ENCODE results near the gene BAZ2A. TPM values are rescaled to one million over a fixed set of nuclear protein-coding genes. Genes with fewer than 3 reads are reported as not detected.
A peak's percentile ranks its signal among the peaks of the same experiment; 100 is the strongest.

BAZ2A gene
- total RNA-seq, 2 donors from 2014 or later = 97.8 to 166 TPM

DNA sequence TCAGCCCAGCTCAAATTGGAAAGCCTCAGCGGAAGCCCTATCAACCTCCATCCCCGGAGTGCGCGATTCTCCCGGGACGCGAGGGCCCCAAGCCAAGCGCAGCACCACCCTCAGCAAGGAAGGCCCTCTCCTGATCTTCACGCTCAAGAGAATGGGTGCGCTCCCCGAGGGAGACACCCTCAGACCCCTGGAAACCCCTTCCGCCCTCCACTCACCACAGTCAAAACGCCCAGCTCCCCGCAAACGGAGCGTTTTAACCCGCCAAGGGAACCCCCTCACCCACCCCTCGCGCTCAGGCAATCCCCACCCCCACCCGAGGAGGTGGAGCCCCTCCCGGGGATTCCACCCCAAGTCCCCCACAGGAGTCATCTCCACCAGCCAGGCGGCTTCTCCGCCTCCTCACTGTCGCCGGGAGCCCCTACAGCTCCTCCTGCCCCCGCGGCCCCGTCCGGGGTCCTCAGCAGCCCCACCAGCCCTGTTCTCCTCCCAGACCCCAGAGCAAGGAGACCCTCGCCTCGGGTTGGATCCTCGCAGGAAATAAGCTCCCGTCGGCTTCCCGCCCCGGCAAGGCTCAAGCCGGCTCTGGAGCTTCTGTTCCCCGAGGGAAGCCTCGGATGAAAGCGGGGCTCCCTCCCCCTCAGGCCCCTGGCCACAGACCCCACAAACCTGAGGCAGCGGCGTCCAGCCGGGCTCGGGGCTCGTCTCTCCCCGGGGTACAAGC, 507 bp downstream of the BAZ2A start:
- Mint-ChIP-seq H3K27me3 (no peaks in the 10 kb centered on the region), H3K9me3 (no peaks in the 10 kb centered on the region), H3K4me1 (peaks cover 52% of the 10 kb centered on the region), H3K4me3 (peak overlapping the region; percentile 83), H3K27ac (peak overlapping the region; percentile 77), H3K36me3 (ENCODE audit: low read depth) (peaks cover 70% of the 10 kb centered on the region)
- ATAC-seq (replicated peaks) = peak; percentile 41

DNA sequence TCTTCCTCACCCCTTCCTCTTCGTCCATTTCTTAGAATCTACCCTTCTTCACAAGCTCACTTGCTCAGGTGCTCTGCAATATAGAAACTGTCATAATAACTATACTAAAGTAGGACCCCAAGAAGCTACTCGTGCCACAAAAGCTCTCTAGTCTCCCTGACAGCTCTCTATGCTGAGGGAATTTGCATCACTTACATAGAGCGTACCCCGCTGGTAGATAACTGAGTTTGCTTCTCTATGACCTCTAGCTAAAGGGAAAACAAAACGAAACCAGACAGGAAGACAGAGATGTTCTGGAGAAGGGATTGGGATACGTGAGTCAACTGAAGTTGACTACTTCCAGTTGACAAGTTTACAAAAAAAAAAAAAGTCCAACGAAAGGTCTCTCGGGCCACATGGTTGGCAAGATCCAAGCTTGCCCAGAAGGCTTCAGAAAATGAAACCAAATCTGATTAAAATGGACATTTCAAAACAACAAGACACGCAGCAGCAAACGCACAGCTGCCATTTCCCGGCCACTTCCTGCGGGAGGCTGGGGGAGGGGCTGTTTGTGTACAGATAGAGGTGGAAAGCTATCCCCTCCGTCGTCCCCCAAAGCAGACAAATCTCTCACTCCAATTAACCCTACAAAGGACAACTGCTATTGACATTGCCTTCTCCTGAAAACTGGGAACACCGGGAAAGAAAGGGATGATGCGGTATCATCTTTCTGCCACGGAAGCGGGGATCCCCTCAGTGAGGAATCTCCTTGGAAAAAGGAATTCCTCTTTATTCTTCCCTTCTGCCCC, 1.3 kb downstream of the BAZ2A start:
- peak overlapping the region; percentile 77 for H3K27ac Mint-ChIP-seq
- no peaks in the 10 kb centered on the region for H3K9me3 Mint-ChIP-seq
- H3K4me1 Mint-ChIP-seq = peaks cover 52% of the 10 kb centered on the region
- no peaks in the 10 kb centered on the region for H3K27me3 Mint-ChIP-seq
- peaks cover 70% of the 10 kb centered on the region for H3K36me3 Mint-ChIP-seq (ENCODE audit: low read depth)
- H3K4me3 Mint-ChIP-seq = peak overlapping the region; percentile 83
- peak; percentile 28 for ATAC-seq (replicated peaks)

DNA sequence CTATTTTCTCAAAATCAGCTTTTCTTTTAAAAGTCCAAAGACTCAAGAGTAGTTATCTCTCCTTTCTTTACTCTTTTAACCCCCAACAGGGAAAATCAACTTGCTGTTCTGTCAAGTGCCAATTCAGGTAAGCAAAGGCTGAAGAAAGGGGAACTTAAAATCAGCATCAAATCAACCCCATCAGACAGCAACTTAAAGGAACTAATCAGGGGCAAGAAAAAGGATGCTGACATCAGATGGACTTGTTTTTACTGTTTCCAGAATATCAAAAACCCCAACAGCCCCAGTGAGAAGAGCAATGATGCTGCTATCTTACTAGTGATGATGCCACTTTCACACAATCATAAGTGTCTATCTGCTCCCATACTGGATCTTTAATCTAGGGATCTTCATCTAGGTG, 3.4 kb downstream of the BAZ2A start:
- Mint-ChIP-seq H3K27ac (peak overlapping the region; percentile 26), H3K4me3 (peak overlapping the region; percentile 30)

DNA sequence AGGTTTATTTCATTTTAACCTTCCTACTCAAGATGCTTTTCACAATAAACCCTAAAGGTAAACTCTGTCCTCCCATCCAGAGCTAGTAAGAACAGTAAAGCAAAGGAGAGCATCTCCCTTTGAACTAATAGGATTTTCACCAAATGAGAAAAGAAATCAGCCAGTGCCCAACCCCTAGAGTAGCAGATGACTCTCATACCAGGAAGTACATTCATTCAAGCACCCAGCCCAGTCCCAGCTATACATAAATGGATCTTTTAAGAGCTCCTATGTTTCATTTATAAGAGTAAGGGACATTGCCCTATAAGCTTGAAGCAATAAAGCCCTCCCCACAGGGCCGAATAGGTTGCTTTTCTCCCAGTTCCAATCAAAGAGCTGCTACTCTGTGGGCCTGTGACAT, 7.6 kb downstream of the BAZ2A start:
- peaks cover 95% of the 10 kb centered on the region for H3K36me3 Mint-ChIP-seq (ENCODE audit: low read depth)
- H3K4me1 Mint-ChIP-seq = peaks cover 27% of the 10 kb centered on the region
- H3K4me3 Mint-ChIP-seq = no peak overlapping the region
- ATAC-seq (replicated peaks) = peak; percentile 47
- no peaks in the 10 kb centered on the region for H3K27me3 Mint-ChIP-seq
- peak overlapping the region; percentile 38 for H3K27ac Mint-ChIP-seq
- no peaks in the 10 kb centered on the region for H3K9me3 Mint-ChIP-seq

More for the DNA sequence above, 3.4 kb downstream of the BAZ2A start:
- H3K9me3 Mint-ChIP-seq = no peaks in the 10 kb centered on the region
- H3K36me3 Mint-ChIP-seq (ENCODE audit: low read depth) = peaks cover 90% of the 10 kb centered on the region
- peaks cover 45% of the 10 kb centered on the region for H3K4me1 Mint-ChIP-seq
- no peak for ATAC-seq (replicated peaks)
- H3K27me3 Mint-ChIP-seq = no peaks in the 10 kb centered on the region

DNA sequence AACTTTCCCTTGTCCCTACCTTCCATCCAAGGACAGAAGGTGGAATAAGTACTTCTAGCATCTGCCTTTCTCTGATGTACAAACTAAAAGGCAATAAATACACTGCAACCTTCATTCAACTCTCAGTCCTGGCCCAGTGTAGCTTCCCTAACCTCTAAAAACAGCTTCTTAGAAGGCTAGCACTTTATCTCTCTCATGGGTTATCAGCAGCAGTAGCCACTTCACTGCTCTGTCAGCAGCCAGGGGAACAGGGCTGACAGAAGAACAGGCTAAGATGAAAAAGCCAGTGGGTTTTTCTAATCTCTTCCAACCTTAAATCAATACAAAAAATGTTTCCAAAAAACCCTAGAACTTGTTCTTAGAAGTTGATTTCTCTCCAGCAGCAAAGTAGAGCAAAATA, 13.2 kb downstream of the BAZ2A start:
- H3K27me3 Mint-ChIP-seq = no peaks in the 10 kb centered on the region
- H3K9me3 Mint-ChIP-seq = no peaks in the 10 kb centered on the region
- peaks cover 15% of the 10 kb centered on the region for H3K4me1 Mint-ChIP-seq
- H3K27ac Mint-ChIP-seq = peak overlapping the region; percentile 77
- ATAC-seq (replicated peaks) = no peak
- peaks cover 98% of the 10 kb centered on the region for H3K36me3 Mint-ChIP-seq (ENCODE audit: low read depth)
- H3K4me3 Mint-ChIP-seq = no peak overlapping the region

DNA sequence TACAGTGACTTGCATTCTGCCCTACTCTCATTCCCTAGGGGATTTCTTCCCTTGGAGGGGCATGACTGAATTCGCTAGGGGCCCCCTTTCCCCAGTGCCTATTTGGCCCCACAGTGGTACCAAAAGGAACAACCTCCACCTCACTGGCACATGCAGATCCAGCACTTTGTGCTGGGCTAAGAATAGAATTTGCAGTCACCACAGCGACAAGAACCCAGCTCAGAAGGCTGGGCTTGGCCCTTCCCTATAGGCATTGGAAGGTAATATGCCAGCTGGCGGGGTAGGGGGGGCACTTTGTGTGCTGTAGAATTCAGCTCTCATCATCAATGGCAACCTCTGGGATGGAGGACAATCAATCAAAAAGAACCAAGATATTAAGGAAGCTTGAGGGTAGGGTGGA, 13.9 kb downstream of the BAZ2A start:
- peak overlapping the region; percentile 77 for H3K27ac Mint-ChIP-seq
- no peaks in the 10 kb centered on the region for H3K27me3 Mint-ChIP-seq
- H3K36me3 Mint-ChIP-seq (ENCODE audit: low read depth) = peaks cover 98% of the 10 kb centered on the region
- no peaks in the 10 kb centered on the region for H3K9me3 Mint-ChIP-seq
- H3K4me3 Mint-ChIP-seq = no peak overlapping the region
- H3K4me1 Mint-ChIP-seq = peaks cover 15% of the 10 kb centered on the region
- no peak for ATAC-seq (replicated peaks)

DNA sequence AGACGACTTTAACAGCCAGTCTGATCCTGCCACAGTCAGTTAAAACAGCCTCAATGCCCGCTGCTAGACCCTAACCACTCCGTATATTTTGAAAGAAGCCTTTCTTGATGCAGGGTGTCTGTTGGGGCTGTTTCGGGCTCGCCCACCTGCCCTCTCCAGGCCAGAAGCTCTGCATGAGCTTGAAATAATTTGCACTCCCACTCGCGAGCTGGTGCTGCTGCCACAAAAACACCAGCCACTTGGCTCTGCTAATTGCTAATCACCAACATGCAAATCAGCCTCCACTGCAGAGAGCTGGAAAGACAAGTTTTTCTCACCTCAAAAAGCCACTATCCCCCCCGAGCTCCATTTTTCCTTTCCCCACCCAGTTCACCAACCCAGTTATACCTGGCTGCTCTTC, 15.5 kb downstream of the BAZ2A start:
- ATAC-seq (replicated peaks) = no peak
- Mint-ChIP-seq H3K9me3 (no peaks in the 10 kb centered on the region), H3K27ac (peak overlapping the region; percentile 39), H3K36me3 (ENCODE audit: low read depth) (peaks cover 98% of the 10 kb centered on the region), H3K4me3 (no peak overlapping the region), H3K4me1 (peaks cover 11% of the 10 kb centered on the region), H3K27me3 (no peaks in the 10 kb centered on the region)

DNA sequence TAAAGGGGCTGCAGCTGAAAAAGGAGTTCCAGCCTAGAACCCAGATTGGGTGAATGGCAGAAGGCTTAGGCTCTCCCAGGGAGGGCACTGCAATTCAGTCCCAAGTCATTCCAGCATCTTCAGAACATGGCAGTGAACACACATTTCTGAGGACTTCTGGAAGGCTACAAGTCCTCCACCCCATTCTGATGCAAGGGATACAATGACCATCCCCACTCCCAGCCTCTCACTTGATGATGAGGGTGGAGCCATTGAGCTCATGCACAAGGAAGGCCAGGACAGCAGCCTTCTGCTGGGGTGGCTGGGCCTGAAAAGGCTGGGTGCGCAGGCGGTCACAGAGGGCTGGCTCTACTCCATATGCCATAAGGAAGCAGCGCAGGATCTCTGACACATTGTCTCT, 25.8 kb downstream of the BAZ2A start:
- Mint-ChIP-seq H3K27me3 (no peaks in the 10 kb centered on the region), H3K4me1 (no peaks in the 10 kb centered on the region), H3K4me3 (no peak overlapping the region), H3K9me3 (no peaks in the 10 kb centered on the region), H3K27ac (peak overlapping the region; percentile 41), H3K36me3 (ENCODE audit: low read depth) (peaks cover 100% of the 10 kb centered on the region)
- no peak for ATAC-seq (replicated peaks)

DNA sequence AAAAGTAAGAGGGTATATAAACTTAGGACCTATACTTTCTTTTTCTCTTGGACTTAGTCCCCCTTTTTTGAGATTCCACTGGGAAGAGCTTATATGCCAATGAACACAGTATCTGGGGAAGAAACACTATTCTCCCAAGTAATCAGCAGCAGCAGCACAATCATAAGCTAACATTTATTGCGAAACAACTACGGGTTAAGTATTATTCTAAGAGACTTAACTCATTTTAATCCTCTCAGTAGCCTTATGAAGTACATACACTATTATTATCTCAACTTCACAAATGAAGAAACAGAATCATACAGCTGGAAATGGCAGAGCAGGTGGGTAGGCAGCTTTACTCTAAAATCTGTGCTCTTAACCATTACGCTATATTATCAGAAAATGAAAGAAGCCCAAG, 27.9 kb downstream of the BAZ2A start:
- H3K36me3 Mint-ChIP-seq (ENCODE audit: low read depth) = peaks cover 100% of the 10 kb centered on the region
- no peaks in the 10 kb centered on the region for H3K27me3 Mint-ChIP-seq

DNA sequence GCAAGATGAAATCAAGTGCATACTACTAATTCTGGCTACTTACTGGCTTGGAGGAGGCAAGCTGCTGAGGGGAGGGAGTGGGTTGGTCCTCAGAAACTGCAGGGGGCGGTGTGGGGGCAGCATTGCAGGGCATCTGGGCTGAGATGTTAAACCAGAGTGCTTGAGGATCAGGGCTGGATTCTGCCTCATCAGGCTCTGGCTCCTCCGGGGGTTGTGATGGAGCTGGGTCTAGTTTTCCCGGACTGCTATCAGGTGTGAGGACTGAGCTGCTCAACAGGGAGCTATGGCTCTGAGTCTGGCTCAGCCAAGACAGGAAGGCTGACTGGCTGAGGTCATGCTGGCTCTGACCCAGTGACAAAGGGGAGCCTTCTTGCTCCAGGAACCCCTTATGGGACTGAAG, 28.6 kb downstream of the BAZ2A start:
- Mint-ChIP-seq H3K27ac (peak overlapping the region; percentile 54), H3K27me3 (no peaks in the 10 kb centered on the region), H3K36me3 (ENCODE audit: low read depth) (peaks cover 100% of the 10 kb centered on the region), H3K4me3 (no peak overlapping the region), H3K4me1 (no peaks in the 10 kb centered on the region), H3K9me3 (no peaks in the 10 kb centered on the region)
- ATAC-seq (replicated peaks) = peak; percentile 31

More for the DNA sequence above, 27.9 kb downstream of the BAZ2A start:
- Mint-ChIP-seq H3K4me1 (no peaks in the 10 kb centered on the region), H3K9me3 (no peaks in the 10 kb centered on the region), H3K4me3 (no peak overlapping the region), H3K27ac (no peak overlapping the region)
- no peak for ATAC-seq (replicated peaks)

DNA sequence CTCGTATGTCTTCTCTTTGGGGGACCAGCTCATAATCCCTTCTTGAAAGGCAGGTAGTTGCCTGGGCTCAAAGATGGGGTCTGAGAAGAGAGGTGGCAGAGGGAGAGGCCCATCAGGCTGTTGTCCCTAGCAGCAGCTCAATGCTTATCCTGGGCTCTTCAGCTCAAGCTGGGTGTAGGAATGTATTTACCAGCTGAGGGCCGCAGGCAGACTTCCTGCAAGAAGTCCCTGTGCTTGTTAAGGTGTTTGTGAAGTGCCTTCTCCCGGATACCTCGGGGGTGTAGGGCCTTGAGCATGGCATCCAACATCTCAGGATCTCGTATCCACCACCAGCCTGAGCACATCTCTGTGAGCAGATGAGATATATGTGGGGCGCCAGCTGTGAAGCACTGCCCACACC, 29.4 kb downstream of the BAZ2A start:
- H3K36me3 Mint-ChIP-seq (ENCODE audit: low read depth) = peaks cover 100% of the 10 kb centered on the region
- no peaks in the 10 kb centered on the region for H3K9me3 Mint-ChIP-seq
- peak overlapping the region; percentile 54 for H3K27ac Mint-ChIP-seq
- no peak overlapping the region for H3K4me3 Mint-ChIP-seq
- no peak for ATAC-seq (replicated peaks)
- no peaks in the 10 kb centered on the region for H3K4me1 Mint-ChIP-seq
- no peaks in the 10 kb centered on the region for H3K27me3 Mint-ChIP-seq

DNA sequence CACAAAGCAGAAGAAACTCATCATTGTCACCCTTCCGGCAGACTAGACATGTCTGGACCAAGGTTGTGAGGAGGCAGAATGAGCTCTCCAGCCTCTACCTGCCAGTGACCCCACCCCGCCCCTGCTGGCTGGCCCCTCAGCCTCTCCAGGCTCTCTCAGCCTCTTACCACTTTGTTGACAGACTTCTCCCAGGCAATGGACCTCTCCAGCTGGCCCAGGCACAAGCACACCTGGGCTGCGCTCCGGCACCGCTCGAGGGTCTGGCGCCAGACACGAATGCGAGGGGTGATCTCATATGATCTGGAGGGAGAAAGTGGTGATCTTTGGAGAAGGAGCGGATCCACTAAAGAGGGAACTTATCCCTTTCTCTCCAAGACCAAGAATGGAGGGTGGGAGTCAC, 30.3 kb downstream of the BAZ2A start:
- H3K27ac Mint-ChIP-seq = no peak overlapping the region
- no peak overlapping the region for H3K4me3 Mint-ChIP-seq
- H3K9me3 Mint-ChIP-seq = no peaks in the 10 kb centered on the region
- no peak for ATAC-seq (replicated peaks)
- H3K27me3 Mint-ChIP-seq = no peaks in the 10 kb centered on the region
- H3K4me1 Mint-ChIP-seq = no peaks in the 10 kb centered on the region
- H3K36me3 Mint-ChIP-seq (ENCODE audit: low read depth) = peaks cover 96% of the 10 kb centered on the region

DNA sequence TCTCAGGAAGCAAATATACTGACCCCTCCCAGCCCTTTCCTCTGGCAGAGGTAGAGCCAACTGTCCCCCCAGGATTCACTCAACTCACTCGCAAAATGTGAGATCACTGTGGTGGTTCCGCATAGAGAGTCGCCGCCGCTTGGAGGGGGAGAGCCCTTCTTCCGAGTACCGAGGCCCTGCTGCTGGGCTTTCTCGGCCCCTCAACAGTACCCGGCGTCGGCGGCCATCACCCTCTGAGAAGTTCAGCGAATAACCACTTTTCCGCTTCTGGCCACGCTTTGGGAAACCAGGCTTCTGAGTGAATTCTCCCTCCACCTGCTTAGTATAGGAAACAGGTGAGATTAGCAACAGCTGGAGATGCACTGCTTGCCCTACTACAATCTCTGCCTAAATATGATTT, 31.1 kb downstream of the BAZ2A start:
- H3K9me3 Mint-ChIP-seq = no peaks in the 10 kb centered on the region
- no peak overlapping the region for H3K27ac Mint-ChIP-seq
- peaks cover 88% of the 10 kb centered on the region for H3K36me3 Mint-ChIP-seq (ENCODE audit: low read depth)
- H3K4me1 Mint-ChIP-seq = no peaks in the 10 kb centered on the region
- ATAC-seq (replicated peaks) = no peak
- H3K27me3 Mint-ChIP-seq = no peaks in the 10 kb centered on the region
- no peak overlapping the region for H3K4me3 Mint-ChIP-seq

DNA sequence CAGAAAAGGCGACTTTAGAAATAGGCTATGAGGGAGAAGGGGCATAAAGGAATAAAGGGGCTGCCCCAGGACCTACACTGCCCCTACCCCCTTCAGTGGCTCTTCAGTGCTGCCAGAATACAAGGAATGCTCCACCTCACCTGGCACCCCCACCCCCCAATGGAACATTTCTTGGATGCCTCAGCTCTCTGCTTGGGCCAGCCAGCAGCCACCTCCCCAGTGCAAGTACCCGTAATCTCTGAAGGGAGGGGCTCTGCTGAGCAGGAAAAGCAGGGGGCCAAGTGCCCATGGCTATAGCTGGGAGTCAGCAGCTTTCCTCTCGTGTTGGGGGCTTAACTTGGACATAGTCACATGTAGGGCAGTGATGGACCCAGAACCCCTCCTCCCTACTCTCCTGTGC, 33.3 kb downstream of the BAZ2A start:
- Mint-ChIP-seq H3K36me3 (ENCODE audit: low read depth) (peaks cover 66% of the 10 kb centered on the region), H3K27me3 (no peaks in the 10 kb centered on the region), H3K9me3 (no peaks in the 10 kb centered on the region), H3K27ac (peak overlapping the region; percentile 53), H3K4me1 (no peaks in the 10 kb centered on the region), H3K4me3 (no peak overlapping the region)
- ATAC-seq (replicated peaks) = no peak

All from activated T-helper 17 cell treated with anti-CD3 and anti-CD28 coated beads, Interleukin-2, amount 50 U/mL, for 72 hours (primary cell).